Stimulated activated CD4-positive, alpha-beta T cell treated with anti-CD3 and anti-CD28 coated beads, Interleukin-1b, Interleukin-23, amount 100 ng/mL, for 1 hour (primary cell): ENCODE results near the gene CGB7.
"Not testable (repeated sequence)": the region's sequence is repeated elsewhere in the genome, so short reads cannot be mapped to it uniquely, and the experiment has no call there.

Experiments
- DNase-seq, 2 donors: peaks; one replicate each; pipeline ENCODE4 v3.0.0-alpha.2; 2020; ENCODE audit warnings: low read depth in 2 of 2

The CGB7 gene

DNA sequence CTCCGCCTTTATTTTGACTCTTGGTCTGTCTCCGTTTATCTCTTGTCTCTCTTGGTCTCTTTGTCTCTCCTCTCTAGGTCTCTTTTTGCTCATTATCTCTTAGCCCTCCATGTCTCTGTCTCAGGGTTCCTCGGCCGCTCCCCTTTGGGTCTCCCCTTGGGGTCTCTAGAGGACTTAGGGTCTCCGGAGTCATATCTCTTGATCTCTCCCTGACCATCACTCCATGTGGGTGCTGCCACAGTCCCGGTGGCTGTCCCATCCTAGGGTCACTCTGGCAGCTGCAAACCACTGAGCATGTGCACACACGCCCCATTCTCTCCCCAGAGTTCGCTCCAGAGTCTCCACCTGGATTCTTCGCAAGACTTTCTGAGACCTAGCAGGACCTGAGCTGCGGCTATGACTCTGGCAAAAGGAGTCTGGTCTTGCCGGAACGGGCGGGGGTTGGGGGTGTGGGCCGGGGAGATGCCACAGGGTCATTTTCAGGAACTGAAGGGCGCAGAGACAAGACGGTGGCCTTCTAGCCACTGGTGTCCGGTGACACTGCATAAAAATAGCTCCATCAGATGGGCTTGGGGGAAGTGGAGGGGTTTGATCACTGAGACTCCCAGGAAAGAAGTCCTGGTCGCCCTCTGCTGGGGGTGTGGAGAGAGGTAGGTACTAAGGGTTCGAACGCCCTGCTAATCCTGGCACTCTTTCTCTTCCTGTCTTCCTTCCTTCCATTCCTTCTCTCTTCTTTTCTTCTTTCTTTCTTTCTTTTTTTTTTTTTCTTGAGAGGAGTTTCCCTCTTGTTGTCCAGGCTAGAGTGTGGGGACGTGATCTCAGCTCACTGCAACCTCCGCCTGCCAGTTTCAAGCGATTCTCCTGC lies 16.2 kb upstream of the CGB7 start:
- no peak for DNase-seq

DNA sequence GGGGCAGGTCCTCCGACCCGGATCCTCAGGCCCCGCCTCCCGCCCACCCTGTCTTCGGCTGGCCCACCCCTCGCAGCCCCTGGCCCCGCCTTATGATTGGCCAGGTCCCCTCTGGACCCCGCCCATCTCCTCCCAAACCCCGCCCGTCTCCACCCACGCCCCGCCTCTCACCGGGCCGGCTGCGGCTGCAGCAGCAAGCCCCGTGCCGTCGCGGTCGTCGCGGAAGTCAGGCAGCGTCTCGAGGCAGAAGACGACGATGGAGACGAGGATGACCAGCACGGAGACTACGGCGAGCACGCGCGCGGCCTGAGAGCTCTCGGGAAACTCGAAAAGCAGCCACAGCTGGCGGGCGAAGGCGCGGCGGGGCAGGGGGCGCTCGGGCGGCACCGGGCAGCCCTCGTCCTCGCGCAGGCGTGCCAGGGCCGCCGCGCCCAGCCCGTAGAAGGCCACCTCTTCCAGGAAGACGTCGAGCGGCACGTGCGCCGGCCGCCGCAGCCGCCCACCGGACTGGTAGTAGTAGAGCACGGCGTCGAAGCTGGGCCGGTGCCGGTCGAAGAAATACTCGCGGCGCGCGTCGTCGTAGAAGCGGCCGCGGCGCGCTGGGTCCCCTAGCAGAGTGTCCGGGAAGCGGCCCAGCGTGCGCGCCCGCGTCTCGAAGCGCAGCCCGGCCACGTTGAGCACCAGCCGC lies 14.5 kb upstream of the CGB7 start:
- no peak for DNase-seq

DNA sequence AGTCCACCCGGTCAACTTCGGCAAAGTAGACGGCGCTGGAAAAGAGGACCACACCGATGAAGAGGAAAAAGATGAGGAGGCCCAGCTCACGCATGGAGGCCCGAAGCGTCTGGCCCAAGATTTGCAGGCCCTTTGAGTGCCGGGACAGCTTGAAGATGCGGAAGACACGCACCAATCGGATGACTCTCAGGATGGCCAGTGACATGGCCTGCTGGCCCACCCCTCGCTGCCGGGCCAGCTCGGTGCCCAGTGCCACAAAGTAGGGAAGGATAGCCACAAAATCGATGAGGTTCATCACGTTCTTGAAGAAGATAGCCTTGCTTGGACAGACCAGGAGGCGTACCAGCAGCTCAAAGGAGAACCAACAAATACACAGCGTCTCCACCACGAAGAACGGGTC lies 12.9 kb upstream of the CGB7 start:
- no peak for DNase-seq

DNA sequence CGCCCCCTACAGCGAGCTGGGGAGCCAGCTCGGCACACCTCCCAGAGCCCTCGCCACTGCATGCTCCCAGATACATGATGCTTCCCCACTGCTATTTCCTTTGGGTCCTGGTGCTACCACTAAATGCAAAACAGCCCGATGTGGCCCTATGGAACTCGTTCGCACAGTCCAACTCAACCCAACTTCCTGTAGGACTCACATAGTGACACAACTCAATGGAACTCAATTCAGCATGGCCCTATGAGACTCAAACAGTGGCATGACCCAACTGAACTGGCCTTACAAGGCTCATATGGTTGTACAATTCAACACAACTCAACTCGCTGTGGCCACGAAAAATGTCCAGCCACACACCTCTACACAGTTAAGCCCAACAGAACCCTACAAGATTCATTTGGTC lies 11.5 kb upstream of the CGB7 start:
- no peak for DNase-seq

DNA sequence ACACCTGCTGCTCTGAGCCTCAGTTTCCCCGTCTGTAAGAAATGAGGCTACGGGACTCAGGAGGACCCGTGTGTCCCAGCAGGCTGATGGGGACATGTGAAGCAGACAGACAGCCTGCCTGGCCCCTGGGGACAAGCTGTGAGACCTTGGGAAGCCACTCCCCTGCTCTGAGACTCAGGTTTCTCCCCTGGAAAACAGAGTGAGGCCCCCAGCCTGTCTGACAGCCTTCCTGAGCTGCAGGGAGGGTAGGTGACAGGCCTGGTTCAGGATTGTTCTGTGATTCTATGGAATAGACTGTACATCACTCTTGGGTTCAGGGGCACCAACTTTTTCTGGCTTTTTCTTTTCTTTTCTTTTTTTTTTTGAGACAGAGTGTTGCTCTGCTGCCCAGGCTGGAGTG lies 10.0 kb upstream of the CGB7 start:
- no peak for DNase-seq

DNA sequence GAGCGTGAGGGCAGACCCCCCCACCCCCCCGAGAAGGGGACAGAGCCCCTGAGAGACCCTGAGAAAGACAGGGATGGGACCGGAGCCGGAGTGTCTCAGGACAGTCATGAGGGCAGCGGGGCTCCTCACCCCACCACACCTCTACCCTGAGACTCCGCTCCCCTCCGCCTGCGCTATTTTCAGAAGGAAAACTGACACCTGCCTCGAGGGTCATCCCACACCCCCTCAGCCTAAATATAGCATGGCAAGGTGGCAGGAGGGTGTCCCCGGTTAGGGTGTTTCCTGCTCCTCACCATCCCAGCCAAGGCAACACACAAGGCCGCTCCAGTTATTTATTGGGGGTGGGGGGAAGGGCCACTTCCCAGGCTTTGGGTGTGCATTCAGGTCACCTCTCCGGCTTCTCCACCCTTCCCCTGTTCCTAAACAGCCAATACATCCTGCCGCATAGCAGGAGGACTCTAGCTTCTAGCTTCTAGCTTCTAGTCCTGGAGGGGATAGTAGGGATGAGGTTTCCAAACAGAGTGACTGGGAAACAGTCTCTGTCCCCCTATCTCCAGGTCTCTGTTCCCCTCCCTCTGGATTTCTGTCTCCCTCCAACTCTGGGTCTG lies 8.5 kb upstream of the CGB7 start:
- no peak for DNase-seq

DNA sequence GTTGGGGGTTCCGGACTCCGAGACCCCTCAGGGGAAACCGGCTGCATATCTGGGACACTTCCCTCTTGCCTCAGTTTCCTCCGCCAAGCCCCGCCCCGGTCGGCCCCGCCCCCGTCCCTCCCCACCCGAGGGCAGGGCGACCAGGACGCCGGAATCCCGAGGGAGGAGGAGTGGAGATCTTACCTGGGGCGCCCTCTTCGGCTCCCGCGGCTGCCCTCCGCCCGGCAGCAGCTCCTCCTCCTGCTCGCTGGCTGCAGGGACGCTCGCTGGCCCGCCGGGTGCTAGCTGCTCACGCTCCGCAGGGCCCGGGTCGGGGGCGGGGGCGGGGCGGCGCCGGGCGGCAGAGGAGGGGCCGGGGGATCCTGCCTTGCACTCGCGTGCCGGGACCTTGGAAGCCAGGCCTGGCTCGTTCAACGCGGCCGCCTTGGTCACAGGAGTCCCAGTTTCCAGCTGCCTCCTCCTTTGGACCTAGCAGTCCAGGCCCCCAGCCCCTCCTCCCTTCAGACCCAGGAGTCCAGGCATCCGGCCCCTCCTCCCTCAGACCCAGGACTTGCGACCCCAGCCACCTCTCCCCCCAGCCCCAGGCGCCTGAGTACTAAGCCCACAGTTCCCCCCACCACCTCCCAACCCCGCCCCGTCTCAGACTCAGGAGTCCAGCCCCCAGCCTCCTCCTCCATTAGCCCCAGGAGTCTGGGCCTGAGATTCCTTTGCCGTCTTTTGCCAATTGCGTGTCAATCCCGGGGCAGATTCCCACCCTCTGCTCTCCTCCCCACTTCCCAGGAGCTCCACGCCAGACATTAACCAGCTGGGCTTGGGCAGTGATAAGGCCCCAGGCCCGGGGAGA lies 7.4 kb upstream of the CGB7 start, which contains the start of gene NTF4:
Gene NTF4, minus strand, starts transcription at position 51 of the 844 bp plus-strand sequence. CDS start 2,821 bp downstream, outside the sequence.
- no peak for DNase-seq

DNA sequence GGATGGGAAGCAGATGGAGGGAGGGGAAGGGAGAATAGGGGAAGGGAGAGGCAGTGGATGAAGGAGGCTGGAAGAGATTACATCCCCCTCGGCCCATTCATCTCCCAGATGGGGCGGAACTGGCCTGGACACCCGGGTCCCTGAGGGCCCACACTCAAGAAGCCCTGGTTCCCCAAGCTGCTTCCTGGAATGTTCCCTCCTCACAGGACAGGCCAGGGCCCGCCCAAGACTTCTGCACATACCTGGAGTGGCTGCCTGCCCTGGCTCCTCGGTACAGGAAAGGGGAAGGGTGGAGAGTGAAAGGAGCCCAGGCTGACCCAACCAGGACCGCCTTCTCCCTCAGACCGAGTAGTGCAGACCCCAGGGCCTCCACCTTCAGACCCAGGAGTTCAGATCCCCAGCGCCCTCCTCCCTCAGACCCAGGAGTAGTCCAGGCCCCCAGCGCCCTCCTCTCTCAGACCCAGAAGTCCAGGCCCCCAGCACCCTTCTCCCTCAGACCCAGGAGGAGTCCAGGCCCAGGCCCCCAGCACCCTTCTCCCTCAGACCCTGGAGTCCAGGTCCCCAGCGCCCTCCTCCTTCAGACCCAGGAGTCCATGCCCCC lies 6.6 kb upstream of the CGB7 start:
- no peak for DNase-seq

DNA sequence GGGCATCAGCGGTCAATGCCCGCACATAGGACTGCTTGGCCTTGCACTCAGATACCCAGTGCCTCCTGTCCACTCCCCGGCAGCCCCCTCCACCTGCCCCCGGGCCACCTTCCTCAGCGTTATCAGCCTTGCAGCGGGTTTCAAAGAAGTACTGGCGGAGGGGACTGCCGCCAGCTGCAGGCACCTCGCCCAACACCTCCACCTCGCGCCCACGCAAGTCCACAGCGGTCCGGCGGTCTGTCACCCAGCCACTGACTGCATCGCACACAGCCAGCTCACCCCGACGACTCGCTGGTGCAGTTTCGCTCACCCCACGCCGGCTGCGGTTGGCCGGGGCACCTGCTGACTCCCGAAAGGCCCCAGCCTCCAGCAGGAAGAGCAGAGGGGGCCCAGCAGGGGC lies 3.9 kb upstream of the CGB7 start:
- no peak for DNase-seq

DNA sequence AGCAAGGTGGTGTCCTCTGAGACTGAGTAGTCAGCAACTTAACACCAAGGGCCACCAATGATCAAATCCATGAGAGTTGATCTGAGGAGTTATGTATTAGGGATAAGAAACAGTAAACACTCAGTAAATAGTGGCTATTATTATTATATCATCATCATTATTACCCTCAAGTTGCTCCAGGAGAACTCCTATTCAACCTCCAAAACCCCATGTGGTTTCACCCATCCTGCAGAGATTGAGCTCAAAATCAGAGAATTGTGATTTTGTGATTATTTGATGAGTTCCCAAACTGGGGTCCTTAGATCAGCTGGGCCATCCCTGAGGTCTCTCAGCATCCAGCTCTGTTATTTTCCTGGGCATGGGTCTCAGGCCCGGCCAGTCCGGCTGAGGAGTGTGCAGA lies 3.5 kb upstream of the CGB7 start:
- no peak for DNase-seq

DNA sequence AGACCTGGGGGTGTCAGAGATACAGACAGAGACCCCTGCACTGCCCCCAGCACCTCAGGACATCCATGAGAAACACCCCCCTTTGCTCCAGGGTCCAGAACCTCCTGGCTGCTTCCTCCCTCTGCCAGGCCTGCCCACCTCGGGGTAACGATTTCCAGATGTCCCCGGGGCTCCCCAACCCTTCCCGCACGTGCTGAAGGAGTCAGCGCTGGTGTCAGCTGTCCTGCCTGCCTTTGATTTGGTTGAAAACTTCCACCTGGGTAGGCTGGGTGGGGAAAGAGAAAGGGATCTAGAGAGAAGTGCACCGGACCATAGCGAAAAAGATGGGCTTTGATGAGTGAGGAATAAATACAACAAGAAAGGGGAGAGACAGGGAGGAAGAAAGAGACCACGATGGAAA lies 1.5 kb upstream of the CGB7 start:
- no peak for DNase-seq

DNA sequence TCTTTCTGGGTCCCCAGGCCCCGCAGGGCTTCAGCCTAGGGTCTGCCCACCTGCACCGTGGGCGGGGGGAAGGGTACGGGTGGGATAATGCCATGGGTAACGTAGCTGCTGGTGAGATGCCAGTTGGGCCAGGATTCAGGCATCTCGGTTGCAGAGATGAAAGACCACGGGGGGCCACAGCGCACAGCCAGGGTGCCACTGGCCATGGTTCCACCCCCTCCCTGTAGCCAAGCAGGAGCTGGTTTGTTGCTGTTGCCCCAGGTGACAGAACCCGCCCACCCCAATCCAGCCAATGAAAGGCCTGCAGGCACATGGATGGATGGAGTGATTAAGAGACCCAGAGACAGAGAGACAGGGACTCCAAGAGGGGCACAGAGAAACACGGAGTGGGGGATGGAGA lies 1.0 kb upstream of the CGB7 start:
- DNase-seq: no peak

DNA sequence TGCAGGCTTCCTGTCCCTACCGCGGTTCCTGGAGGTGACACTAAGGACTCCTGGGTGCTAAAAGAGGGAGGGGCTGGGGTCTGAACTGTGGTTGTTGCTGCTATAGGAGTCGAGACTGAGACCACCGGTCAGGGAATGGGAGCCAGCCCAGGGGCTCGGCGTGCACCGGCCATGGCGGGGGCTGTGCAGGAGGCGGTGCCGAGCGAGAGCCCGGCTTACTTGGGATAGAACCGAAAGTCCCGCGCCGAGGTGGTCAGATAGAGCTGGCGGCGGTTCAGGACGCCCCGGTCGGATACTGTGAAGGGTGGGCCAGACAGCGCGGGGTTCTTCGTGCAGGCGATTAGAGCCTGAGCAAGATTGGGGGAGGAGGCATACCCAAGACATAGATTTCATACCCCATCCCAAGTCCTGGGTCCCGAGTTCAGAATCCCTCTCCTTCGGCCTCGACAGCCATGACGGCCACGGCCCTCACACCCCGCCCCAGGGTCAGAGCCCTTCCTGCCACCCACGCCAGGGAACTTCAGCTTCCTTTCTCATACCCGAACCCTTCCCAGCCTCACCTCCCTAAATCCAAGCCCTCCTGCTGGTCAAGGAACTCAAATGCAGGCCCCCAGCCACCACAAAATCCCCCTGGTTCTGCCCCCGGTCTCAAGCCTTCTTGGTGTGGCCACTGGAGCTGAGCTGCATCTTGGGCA lies 500 bp downstream of the CGB7 start:
- not testable (repeated sequence) for DNase-seq

DNA sequence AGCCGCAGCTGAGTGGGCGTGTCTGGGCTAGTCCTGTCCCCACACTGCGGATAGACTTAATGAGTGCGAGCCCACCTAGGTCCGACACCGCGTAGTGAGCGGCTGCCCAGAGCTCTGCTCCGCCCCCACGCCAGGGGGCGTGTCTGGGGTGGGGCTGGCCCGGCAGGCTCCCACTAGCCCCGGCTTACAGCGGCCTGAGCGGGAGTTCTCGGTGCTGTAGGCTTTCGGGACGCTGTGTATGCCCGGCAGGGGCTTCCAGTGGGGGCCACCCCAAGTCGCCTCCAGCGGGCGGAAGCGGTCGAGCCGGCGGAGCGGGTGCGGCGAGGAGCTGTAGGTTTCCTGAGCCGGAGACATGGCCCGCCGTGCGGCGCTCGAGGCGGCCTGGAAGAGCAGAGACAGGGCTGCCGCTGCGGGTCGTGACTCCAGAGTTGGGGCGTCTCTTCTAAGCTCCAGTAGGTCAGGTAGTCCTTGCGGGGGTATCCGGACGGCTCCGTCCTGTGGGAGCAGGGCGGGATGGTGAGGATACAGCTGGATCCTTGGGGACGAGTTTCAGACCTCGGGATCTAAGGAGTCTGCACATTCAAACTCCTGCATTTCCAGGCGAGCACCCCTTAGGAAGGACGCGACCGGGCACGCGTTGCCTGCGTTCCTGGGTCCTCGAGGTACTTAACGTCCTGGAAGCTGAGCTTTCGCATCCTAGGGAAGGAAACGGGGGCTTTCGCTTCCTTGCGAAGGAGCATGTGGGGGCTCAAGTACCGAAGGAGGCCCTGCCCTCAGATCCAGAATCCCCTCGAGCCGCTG lies 1.2 kb downstream of the CGB7 start:
- DNase-seq: no peak

DNA sequence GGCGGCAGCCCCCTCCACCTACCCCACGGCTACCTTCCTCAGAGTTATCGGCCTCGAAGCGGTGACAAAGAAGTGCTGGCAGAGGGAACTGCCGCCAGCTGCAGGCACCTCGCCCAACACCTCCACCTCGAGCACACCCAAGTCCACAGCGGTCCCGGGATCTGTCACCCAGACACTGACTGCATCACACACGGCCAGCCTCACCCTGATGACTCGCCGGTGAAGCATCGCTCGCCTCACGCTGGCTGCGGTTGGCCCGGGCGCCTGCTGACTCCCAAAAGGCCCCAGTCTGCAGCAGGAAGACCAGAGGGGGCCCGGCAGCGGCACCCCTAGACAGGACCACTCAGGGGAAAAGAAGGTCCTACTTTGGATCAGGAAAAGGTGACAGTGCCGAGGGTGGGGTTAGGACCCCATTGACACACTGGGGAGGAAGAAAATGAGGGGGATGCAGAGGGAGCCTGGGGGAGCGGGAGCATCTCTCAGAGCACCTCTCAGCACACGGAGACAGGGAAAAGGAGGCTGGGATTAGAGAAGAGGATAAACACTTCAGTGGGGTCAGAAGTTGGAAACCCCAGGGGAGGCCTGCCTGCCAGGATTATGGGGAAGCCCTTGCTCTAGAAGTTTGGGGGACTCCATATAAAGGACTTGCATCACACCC lies 7.0 kb downstream of the CGB7 start:
- not testable (repeated sequence) for DNase-seq

DNA sequence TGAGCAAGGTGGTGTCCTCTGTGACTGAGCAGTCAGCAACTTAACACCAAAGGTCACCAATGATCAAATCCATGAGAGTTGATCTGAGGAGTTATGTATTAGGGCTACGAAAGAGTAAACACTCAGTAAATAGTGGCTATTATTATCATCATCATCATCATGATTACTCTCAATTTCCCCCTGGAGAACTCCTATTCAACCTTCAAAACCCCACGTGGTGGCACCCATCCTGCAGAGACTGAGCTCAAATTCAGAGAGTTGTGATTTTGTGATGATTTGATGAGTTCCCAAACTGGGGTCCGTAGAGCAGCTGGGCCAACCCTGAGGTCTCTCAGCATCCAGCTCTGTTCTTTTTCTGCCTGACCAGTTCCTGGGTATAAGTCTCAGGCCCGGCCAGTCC lies 7.7 kb downstream of the CGB7 start:
- not testable (repeated sequence) for DNase-seq

DNA sequence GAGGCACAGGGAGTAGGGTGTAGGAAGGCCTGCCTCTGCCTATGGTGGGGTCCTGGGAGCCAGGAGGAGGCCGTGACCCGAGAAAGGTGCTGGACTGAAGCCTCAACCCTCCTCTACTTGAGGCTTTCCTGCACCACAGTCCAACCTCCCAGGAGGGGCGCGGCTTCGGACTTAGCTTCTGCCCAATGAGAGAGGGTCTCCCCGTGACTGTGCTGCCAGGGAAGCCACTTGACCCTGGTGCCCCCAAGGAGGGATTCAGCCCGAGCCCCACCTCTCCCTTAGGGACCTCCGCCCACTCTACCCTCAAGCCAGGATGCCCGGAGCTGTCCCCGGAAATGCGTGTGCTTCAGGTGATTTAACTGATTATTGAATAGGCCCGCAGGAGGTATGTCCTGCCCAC lies 8.5 kb downstream of the CGB7 start, which contains the start of gene CGB8:
Gene CGB8, minus strand, starts transcription at position 101 of the 400 bp plus-strand sequence. CDS start 372 bp downstream, outside the sequence.
- not testable (repeated sequence) for DNase-seq

DNA sequence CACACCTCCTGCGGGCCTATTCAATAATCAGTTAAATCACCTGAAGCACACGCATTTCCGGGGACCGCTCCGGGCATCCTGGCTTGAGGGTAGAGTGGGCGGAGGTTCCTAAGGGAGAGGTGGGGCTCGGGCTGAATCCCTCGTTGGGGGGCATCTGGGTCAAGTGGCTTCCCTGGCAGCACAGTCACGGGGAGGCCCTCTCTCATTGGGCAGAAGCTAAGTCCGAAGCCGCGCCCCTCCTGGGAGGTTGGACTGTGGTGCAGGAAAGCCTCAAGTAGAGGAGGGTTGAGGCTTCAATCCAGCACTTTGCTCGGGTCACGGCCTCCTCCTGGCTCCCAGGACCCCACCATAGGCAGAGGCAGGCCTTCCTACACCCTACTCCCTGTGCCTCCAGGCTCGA lies 14.0 kb downstream of the CGB7 start, which contains the start of gene CGB5:
Gene CGB5, plus strand, starts transcription at position 301 of the 400 bp plus-strand sequence. CDS start 362 bp downstream, outside the sequence.
- not testable (repeated sequence) for DNase-seq

DNA sequence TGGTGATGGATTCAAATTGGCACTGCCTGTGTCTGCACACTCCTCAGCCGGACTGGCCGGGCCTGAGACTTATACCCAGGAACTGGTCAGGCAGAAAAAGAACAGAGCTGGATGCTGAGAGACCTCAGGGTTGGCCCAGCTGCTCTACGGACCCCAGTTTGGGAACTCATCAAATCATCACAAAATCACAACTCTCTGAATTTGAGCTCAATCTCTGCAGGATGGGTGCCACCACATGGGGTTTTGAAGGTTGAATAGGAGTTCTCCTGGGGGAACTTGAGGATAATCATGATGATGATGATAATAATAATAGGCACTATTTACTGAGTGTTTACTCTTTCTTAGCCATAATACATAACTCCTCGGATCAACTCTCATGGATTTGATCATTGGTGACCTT lies 14.9 kb downstream of the CGB7 start:
- not testable (repeated sequence) for DNase-seq
